SJSA1 (cell line): ENCODE data around the gene TUBGCP6. TPM values are rescaled to one million over a fixed set of nuclear protein-coding genes. Genes with fewer than 3 reads are reported as not detected.
"Not testable (repeated sequence)": the region's sequence is repeated elsewhere in the genome, so short reads cannot be mapped to it uniquely, and the experiment has no call there.

Experiments
- DNase-seq, 2 experiments: peaks; one replicate each; pipeline ENCODE4 v3.0.0-alpha.2; 2015 to 2020; ENCODE audit warnings: low spot score in 2 of 2, low read depth in 1 of 2
- H3K27ac ChIP-seq: fragments of 250-450 bp; sonication (Bioruptor Pico); 2 replicates; pipeline ENCODE4 v1.5.1; 2020; ENCODE audit warnings: mild to moderate bottlenecking, moderate library complexity
- H3K27me3 ChIP-seq: fragments of 250-450 bp; sonication (Bioruptor Pico); replicated peaks from 2 replicates; pipeline ENCODE4 v1.5.1; 2020; ENCODE audit warnings: mild to moderate bottlenecking, moderate library complexity
- H3K36me3 ChIP-seq: fragments of 250-450 bp; sonication (Bioruptor Pico); 2 replicates; pipeline ENCODE4 v1.5.1; 2020; ENCODE audit warnings: mild to moderate bottlenecking
- H3K4me1 ChIP-seq: fragments of 250-450 bp; sonication (Bioruptor Pico); replicated peaks from 2 replicates; pipeline ENCODE4 v1.6.1; 2021; ENCODE audit warnings: mild to moderate bottlenecking
- H3K4me3 ChIP-seq: fragments of 250-450 bp; sonication (Bioruptor Pico); 2 replicates; pipeline ENCODE4 v1.5.1; 2020; ENCODE audit warnings: mild to moderate bottlenecking
- H3K9me3 ChIP-seq: fragments of 250-450 bp; sonication (Bioruptor Pico); replicated peaks from 2 replicates; pipeline ENCODE4 v1.5.1; 2020; ENCODE audit warnings: mild to moderate bottlenecking
- total RNA-seq: library from RNA; depleted of rRNA; stranded (reverse); fragments of >200 nt; shearing (Covaris generic); gene quantifications from 2 replicates; pipeline ENCODE4 v1.2.3, GENCODE V29; 2014

Gene TUBGCP6
- total RNA-seq, 1 experiment from 2014 or later = 17.4 TPM

DNA sequence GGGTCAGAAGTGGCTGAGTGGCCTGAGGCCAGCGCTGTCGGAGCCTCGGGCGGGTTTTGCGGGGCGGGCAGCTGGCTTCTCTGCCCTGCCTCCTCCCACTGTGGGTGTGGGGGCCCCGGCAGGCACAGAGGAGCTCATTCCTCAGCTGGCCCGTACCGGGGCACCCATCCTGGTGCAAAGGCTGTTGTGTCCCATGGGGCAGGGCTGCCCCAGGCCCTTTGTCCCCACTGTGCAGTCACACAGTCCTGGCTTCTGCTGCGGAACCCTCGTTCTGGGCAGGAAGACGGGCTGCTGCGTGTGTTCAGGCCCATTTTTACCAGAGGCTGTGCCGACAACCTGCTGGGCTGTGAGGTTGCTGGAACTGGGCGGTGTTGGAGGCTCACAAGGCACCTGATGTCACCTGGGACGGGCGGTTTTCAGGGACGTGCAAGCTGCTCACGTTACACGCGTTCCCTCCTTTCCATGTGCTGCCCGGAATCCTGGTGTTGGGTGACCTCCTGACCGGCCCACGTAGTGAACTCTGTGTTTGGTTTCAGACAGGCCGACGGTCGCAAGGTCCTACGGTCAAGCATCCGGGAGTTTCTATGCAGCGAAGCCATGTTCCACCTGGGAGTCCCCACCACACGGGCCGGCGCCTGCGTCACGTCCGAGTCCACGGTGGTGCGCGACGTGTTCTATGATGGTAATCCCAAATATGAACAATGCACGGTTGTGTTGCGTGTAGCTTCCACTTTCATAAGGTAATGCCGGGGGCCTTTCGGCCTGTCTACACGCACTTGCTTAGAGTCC lies 38.8 kb downstream of the TUBGCP6 start:
- Histone ChIP-seq H3K27me3 (no peaks in the 10 kb centered on the region), H3K4me1 (peaks cover 11% of the 10 kb centered on the region)
- DNase-seq = no peak

DNA sequence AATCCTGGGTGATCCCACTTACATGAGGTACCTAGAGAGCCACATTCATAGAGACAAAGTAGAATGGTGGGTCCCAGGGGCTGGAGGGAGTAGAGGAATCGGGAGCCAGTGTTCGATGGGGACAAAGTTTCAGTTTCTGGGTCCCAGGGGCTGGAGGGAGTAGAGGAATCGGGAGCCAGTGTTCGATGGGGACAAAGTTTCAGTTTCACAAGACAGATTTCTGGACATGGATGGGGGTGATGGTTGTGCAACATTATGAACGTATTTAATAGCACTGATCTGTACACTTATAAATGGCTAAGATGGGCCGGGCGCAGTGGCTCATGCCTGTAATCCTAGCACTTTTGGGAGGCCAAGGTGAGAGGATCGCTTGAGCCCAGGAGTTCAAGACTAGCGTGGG lies 39.8 kb downstream of the TUBGCP6 start:
- not testable (repeated sequence) for DNase-seq, H3K27me3 ChIP-seq, H3K27ac ChIP-seq, H3K9me3 ChIP-seq, H3K4me3 ChIP-seq
- Histone ChIP-seq H3K4me1 (peaks cover 16% of the 10 kb centered on the region), H3K36me3 (peaks cover 70% of the 10 kb centered on the region)

More for the DNA sequence above, 38.8 kb downstream of the TUBGCP6 start:
- Histone ChIP-seq H3K27ac (no peak overlapping the region), H3K36me3 (peaks cover 77% of the 10 kb centered on the region), H3K9me3 (peaks cover 7% of the 10 kb centered on the region; the same call in 1 of the 2 replicates), H3K4me3 (no peak overlapping the region)

DNA sequence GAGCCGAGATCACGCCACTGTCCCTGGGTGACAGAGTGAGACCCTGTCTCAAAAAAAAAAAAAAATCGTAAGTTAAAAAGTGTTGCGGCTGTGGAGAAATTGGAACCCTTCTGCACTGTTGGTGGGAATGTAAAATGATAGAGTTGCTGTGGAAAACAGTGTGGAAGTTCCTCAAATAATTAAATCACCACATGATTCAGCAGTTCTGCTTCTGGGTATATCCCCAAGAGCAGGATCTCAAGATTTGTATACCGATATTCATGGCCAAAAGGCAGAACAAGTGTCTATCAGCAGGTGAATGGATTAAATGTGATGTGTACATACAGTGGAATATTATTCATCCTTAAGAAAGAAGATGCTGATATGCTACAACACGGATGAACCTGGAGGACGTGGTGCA lies 40.3 kb downstream of the TUBGCP6 start:
- DNase-seq = no peak
- peaks cover 7% of the 10 kb centered on the region; the same call in 1 of the 2 replicates for H3K9me3 ChIP-seq
- H3K27ac ChIP-seq = no peak overlapping the region
- H3K27me3 ChIP-seq = no peaks in the 10 kb centered on the region
- H3K4me3 ChIP-seq = no peak overlapping the region
- peaks cover 19% of the 10 kb centered on the region for H3K4me1 ChIP-seq
- H3K36me3 ChIP-seq = peaks cover 68% of the 10 kb centered on the region

DNA sequence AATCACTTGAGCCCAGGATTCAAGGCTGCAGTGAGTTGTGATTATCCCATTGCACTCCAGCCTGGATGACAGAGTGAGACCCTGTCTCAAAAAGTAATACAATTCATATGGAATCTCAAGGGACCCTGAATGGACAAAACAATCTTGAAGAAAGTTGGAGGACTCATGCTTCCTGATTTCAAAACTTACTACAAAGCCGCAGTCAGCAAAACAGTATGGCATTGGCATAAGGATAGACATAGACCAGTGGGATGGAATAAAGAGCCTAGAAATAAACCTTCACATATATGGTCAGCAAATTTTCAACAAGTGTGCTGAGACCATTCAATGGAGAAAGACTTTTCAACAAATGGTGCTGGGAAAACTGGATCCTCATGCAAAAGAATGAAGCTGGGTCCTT lies 41.5 kb downstream of the TUBGCP6 start:
- H3K9me3 ChIP-seq = peaks cover 7% of the 10 kb centered on the region; the same call in 1 of the 2 replicates
- H3K4me3 ChIP-seq = no peak overlapping the region
- H3K36me3 ChIP-seq = peaks cover 64% of the 10 kb centered on the region
- no peak for DNase-seq
- H3K27me3 ChIP-seq = no peaks in the 10 kb centered on the region
- no peak overlapping the region for H3K27ac ChIP-seq
- H3K4me1 ChIP-seq = peaks cover 19% of the 10 kb centered on the region

DNA sequence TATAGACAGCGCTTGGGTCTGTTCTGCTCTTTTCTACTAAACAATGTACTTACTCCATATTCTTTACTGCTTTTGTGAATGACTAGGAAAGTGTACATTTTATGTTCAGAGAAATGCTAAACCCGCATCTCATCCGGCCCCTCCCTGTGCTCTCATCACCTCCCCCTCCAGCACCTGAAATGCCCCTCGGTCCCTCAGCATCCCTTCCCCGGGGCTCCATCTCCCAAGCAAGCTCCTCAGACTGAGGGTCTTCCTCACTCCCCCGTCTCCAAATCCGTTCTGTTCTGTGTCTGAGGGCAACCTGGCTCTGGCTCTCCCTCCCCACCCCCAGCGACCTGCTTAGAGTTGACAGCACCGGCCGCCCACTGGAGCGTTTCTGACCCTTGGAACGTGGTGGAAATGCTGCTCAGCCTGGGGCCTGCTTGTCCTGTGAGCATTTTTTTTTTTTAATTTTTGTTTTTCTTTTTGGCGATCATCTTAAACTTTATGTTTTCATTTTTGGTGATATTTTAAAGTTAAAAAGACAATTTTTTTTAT lies 42.6 kb downstream of the TUBGCP6 start:
- Histone ChIP-seq H3K4me3 (peak overlapping the region; percentile 98), H3K9me3 (peaks cover 7% of the 10 kb centered on the region; the same call in 1 of the 2 replicates)

DNA sequence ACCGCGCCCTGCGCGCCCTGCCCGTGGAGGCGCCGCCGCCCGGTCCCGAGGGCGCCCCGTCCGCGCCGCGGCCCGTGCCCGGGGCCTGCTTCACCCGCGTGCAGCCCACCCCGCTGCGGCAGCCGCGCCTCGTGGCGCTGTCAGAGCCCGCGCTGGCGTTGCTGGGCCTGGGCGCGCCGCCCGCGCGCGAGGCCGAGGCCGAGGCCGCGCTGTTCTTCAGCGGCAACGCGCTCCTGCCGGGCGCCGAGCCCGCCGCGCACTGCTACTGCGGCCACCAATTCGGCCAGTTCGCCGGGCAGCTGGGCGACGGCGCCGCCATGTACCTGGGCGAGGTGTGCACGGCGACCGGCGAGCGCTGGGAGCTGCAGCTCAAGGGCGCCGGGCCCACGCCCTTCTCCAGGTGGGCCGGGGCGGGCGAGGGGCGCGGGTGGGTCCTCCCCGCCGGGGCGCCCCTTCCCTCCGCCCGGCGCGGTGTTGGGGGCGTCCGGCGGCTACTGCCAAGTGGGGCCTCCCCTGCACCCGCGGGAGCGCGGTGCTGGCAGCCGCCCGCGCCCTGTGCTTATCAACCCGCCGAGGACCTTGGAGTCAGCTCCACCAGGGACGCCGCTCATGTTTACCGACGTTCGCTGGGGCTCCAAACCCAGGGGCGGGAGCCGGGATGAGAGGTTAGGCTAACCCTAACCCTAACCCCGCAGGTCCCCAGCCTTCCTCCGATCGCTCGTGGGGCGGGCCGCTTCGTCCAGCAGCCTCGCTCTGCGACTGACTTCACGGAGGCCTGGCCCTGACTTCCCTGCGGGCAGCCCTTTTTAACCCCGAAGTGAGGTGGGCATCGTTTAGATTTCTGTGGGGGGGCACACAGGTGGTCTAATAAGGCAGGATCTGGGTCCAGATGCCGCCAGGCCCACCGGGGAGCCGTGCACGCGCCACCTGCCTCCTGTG lies 43.4 kb downstream of the TUBGCP6 start:
- H3K36me3 ChIP-seq = peaks cover 61% of the 10 kb centered on the region
- no peak overlapping the region for H3K27ac ChIP-seq
- DNase-seq = no peak

More for the DNA sequence above, 42.6 kb downstream of the TUBGCP6 start:
- H3K4me1 ChIP-seq = peaks cover 19% of the 10 kb centered on the region
- DNase-seq = no peak
- H3K27me3 ChIP-seq = no peaks in the 10 kb centered on the region
- H3K36me3 ChIP-seq = peaks cover 63% of the 10 kb centered on the region
- H3K27ac ChIP-seq = no peak overlapping the region

DNA sequence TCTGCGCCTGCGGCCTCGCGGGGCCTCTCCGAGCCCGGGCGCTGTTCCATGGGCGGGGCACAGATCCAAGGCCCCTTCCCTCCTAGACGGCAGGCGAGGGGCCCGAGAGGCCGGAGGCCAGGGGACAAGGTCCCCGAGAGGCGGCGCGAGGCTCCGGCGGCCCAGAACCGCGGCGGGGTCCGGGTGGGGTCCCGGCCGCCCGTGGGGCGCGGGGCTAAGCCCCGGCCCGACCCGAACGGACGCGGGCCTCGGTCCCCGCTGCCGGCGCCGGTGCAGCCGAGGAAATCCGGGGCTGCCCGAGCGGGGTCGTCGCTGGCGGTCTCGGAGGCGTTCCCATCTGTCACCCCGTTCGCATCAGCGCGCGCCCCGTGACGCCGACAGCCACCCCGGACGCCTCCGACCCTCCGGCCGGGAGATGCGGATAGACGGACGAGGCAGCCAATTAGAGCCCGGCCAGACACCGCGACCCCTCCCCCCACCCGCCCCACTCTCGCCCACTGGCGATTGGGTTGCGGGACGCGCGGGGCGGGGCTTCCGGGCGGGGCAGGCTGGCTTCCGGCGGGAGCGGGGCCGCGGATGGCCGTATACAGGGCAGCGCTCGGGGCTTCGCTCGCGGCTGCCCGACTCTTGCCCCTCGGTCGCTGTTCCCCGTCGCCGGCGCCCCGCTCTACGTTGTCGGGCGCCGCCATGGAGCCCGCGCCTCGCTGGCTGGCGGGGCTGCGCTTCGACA lies 44.2 kb downstream of the TUBGCP6 start, which contains the start of gene SELENOO:
SELENOO (plus strand) TSS at position 551 of the 730 bp plus-strand sequence; CDS start at position 577, 26 bp downstream.
- DNase-seq = peak; percentile 81 to 90
- Histone ChIP-seq H3K36me3 (peaks cover 60% of the 10 kb centered on the region), H3K9me3 (peaks cover 7% of the 10 kb centered on the region; the same call in 1 of the 2 replicates), H3K27me3 (no peaks in the 10 kb centered on the region), H3K4me3 (peak within 1 kb of the TSS; percentile 98), H3K27ac (no peak within 1 kb of the TSS), H3K4me1 (peaks cover 19% of the 10 kb centered on the region)

More for the DNA sequence above, 43.4 kb downstream of the TUBGCP6 start:
- Histone ChIP-seq H3K9me3 (peaks cover 7% of the 10 kb centered on the region; the same call in 1 of the 2 replicates), H3K27me3 (no peaks in the 10 kb centered on the region), H3K4me1 (peaks cover 19% of the 10 kb centered on the region), H3K4me3 (peak overlapping the region; percentile 98)

DNA sequence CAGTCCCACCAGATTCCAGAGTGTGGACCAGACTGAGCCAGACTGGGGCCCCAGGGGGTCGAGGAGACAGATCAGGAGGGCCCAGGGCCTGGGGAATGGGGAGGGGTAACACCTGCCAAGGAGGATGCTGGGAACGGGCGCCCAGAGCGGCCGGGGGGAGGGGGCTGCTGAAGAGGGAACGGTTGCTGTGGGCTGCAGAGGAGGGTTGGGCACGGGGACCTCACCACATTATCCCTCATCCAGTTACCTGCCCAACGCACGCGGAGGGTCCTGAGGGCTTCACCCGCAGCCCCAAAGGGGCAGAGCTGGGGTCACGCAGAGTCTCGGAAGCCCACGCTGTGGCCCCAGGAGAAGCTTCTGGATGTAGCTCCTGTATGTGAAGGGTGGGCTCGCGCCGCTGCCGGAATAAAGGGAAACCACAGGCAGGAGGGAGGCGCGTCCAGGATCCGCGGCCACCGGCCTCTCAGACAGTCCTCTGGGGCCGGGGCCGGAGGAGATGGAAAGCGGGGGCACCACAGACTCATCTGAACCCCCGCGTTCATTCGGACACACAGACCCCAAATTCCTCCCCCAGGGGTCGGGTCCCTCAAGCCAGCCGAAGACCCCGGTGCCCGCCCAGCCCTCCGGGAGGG lies 44.9 kb downstream of the TUBGCP6 start:
- Histone ChIP-seq H3K9me3 (peaks cover 7% of the 10 kb centered on the region; the same call in 1 of the 2 replicates), H3K27ac (no peak overlapping the region)
- peak in 1 of 2 experiments; percentile 37 for DNase-seq

DNA sequence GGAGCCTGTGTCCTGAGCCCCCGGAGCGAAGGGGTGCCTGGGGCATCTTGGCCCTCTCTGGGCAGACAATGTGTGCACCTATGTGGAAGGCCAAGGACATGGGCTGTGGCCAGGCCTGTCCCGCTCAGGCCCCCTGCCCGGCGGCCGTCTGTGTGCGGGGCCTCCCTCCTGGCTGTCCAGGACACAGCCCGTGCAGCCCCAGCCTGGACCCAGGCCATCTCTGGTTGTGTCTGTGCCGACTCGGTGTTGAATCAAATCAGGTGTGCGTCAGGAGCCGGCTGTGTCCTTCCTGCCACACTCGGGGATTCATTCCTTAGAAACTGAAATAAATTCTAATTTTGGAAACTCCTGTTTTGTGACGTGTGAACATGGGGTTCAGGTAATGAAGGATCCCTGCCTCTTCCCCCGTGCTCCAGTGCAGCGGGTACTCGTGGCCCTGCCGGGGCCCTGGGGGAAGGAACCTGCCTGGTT lies 45.5 kb downstream of the TUBGCP6 start:
- no peak for DNase-seq
- Histone ChIP-seq H3K4me1 (peaks cover 19% of the 10 kb centered on the region), H3K4me3 (no peak overlapping the region), H3K27ac (no peak overlapping the region), H3K36me3 (peaks cover 61% of the 10 kb centered on the region), H3K9me3 (peaks cover 7% of the 10 kb centered on the region; the same call in 1 of the 2 replicates), H3K27me3 (no peaks in the 10 kb centered on the region)

More for the DNA sequence above, 44.9 kb downstream of the TUBGCP6 start:
- H3K27me3 ChIP-seq = no peaks in the 10 kb centered on the region
- H3K36me3 ChIP-seq = peaks cover 60% of the 10 kb centered on the region
- H3K4me3 ChIP-seq = peak overlapping the region; percentile 98
- peaks cover 19% of the 10 kb centered on the region for H3K4me1 ChIP-seq

DNA sequence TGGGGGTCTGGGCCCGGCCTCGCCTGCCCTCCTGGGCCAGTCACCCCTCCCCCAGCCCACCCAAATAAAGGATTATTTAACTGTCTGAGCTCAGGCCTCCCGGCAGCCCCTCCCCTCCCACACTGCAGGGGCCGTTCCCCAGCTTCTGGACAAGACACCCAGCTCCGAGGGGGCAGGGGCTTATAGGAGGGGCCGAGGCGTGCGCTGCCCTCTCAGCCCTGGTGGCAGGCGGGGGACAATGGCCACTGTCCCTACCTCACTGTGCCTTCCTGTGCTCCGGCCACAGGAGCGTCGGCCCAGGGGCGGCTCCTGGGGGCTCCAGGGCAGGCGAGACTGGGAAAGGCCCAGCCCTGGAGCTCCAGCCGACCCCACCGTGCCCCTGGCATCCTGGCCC lies 46.2 kb downstream of the TUBGCP6 start:
- H3K36me3 ChIP-seq = peaks cover 61% of the 10 kb centered on the region
- DNase-seq = no peak
- no peaks in the 10 kb centered on the region for H3K27me3 ChIP-seq
- H3K27ac ChIP-seq = no peak overlapping the region
- peaks cover 5% of the 10 kb centered on the region; the same call in 1 of the 2 replicates for H3K9me3 ChIP-seq
- H3K4me1 ChIP-seq = peaks cover 19% of the 10 kb centered on the region
- no peak overlapping the region for H3K4me3 ChIP-seq

DNA sequence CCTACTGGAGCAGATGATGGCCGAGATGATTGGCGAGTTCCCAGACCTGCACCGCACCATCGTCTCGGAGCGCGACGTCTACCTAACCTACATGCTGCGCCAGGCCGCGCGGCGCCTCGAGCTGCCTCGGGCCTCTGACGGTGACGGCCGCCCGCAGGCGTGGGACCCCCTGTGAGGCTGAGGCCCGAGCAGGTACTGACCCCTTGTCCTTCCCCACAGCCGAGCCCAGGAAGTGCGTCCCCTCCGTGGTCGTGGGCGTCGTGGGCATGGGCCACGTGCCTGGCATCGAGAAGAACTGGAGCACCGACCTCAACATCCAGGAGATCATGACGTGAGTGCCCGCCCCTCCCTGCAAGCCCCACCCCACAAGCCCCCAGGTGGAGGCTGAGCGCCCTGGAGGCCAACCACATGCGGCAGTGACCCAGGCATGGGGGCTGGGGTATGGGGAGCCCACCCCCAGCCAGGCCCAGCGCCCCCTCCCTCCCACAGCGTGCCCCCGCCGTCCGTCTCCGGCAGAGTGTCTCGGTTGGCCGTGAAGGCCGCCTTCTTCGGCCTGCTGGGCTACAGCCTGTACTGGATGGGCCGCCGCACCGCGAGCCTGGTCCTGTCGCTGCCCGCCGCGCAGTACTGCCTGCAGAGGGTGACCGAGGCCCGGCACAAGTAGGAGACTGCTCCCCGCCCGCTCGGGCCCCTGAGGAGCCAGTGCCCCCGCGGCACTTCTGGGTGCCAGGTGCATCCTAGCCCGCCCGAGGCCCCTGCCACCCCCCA lies 46.8 kb downstream of the TUBGCP6 start:
- no peak overlapping the region for H3K4me3 ChIP-seq
- DNase-seq = no peak
- no peaks in the 10 kb centered on the region for H3K27me3 ChIP-seq
- H3K36me3 ChIP-seq = peaks cover 61% of the 10 kb centered on the region
- H3K4me1 ChIP-seq = peaks cover 19% of the 10 kb centered on the region
- no peak overlapping the region for H3K27ac ChIP-seq
- no peaks in the 10 kb centered on the region; the same call in 1 of the 2 replicates for H3K9me3 ChIP-seq
